Measurements from ENCODE around the gene MACF1.
A peak's percentile ranks its signal among the peaks of the same experiment; 100 is the strongest.

Gene MACF1

GRCh38 chr1:39183503-39184353 is 20.8 kb upstream of the MACF1 start:
- no peaks in the 10 kb centered on the region for H3K27me3 ChIP-seq (replicated peaks)
- in situ Hi-C loops (cut with HindIII; ENCODE audit: low pct_ligation_motif_present, low sequenced_read_pairs) = no loop called here
- no peaks in the 10 kb centered on the region for H3K36me3 ChIP-seq (replicated peaks)
- TF ChIP-seq CTCF (IDR thresholded peaks at IDR 0.05; ENCODE audit: low read depth, low read length, missing control alignments) = peak; percentile 69
- DNase-seq = peak; percentile 84
- H3K27ac ChIP-seq = peak overlapping the region; percentile 7
- no peak overlapping the region for H3K4me3 ChIP-seq (ENCODE audit: low read depth, low read length)

GRCh38 chr1:39184354-39184818 is 20.1 kb upstream of the MACF1 start:
- no peak for DNase-seq
- in situ Hi-C loops (cut with HindIII; ENCODE audit: low pct_ligation_motif_present, low sequenced_read_pairs) = no loop called here
- Histone ChIP-seq H3K27ac (peak overlapping the region; percentile 62), H3K27me3 (replicated peaks) (no peaks in the 10 kb centered on the region), H3K4me3 (ENCODE audit: low read depth, low read length) (no peak overlapping the region), H3K36me3 (replicated peaks) (no peaks in the 10 kb centered on the region)
- no peak for TF ChIP-seq CTCF (IDR thresholded peaks at IDR 0.05; ENCODE audit: low read depth, low read length, missing control alignments)

GRCh38 chr1:39187275-39188046 is 17.0 kb upstream of the MACF1 start:
- in situ Hi-C loops (cut with HindIII; ENCODE audit: low pct_ligation_motif_present, low sequenced_read_pairs) = no loop called here
- Histone ChIP-seq H3K4me3 (ENCODE audit: low read depth, low read length) (no peak overlapping the region), H3K27me3 (replicated peaks) (no peaks in the 10 kb centered on the region), H3K27ac (no peak overlapping the region), H3K36me3 (replicated peaks) (no peaks in the 10 kb centered on the region)
- DNase-seq = no peak
- TF ChIP-seq CTCF (IDR thresholded peaks at IDR 0.05; ENCODE audit: low read depth, low read length, missing control alignments) = no peak

GRCh38 chr1:39189592-39190041 is 14.9 kb upstream of the MACF1 start:
- peak; percentile 66 for DNase-seq
- no peaks in the 10 kb centered on the region for H3K36me3 ChIP-seq (replicated peaks)
- in situ Hi-C loops (cut with HindIII; ENCODE audit: low pct_ligation_motif_present, low sequenced_read_pairs) = no loop called here
- no peak for TF ChIP-seq CTCF (IDR thresholded peaks at IDR 0.05; ENCODE audit: low read depth, low read length, missing control alignments)
- no peaks in the 10 kb centered on the region for H3K27me3 ChIP-seq (replicated peaks)
- H3K4me3 ChIP-seq (ENCODE audit: low read depth, low read length) = no peak overlapping the region
- H3K27ac ChIP-seq = peak overlapping the region; percentile 92

GRCh38 chr1:39190096-39190495 is 14.4 kb upstream of the MACF1 start:
- Histone ChIP-seq H3K27me3 (replicated peaks) (no peaks in the 10 kb centered on the region), H3K27ac (peak overlapping the region; percentile 92), H3K36me3 (replicated peaks) (no peaks in the 10 kb centered on the region), H3K4me3 (ENCODE audit: low read depth, low read length) (no peak overlapping the region)
- no peak for TF ChIP-seq CTCF (IDR thresholded peaks at IDR 0.05; ENCODE audit: low read depth, low read length, missing control alignments)
- in situ Hi-C loops (cut with HindIII; ENCODE audit: low pct_ligation_motif_present, low sequenced_read_pairs) = no loop called here
- no peak for DNase-seq
